Fibroblast of mammary gland (primary cell): Measurements from ENCODE around the gene SSMEM1.

Experiments
- DNase-seq: peaks from one replicate; pipeline ENCODE4 v3.0.0-alpha.2; 2010; ENCODE audit warnings: low read depth
- H3K4me3 ChIP-seq: 2 replicates; pipeline ENCODE4 v1.5.1; 2011; ENCODE audit warnings: low read depth, mild to moderate bottlenecking, low read length, moderate library complexity; ENCODE audit not compliant: control insufficient read depth
- CTCF ChIP-seq: conservative IDR thresholded peaks from 2 replicates; pipeline ENCODE4 v1.5.1; 2011; ENCODE audit warnings: low read depth, low read length, inconsistent platforms; ENCODE audit not compliant: control insufficient read depth, insufficient read depth

SSMEM1 gene, protein sequence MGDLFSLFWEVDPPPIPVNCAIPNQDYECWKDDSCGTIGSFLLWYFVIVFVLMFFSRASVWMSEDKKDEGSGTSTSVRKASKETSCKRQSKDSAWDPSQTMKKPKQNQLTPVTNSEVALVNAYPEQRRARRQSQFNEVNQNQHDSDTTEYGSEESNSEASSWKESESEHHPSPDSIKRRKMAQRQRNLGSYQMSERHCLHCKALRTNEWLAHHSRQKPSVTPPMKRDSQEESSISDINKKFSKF

GRCh38 chr7:130207642-130208041, at the start of gene SSMEM1:
Gene SSMEM1 (plus strand): TSS chr7:130207860. CDS start chr7:130207911, 51 bp downstream.
- no peak within 1 kb of the TSS for H3K4me3 ChIP-seq
- peak; percentile 85 for DNase-seq
- no peak for TF ChIP-seq CTCF

DNA sequence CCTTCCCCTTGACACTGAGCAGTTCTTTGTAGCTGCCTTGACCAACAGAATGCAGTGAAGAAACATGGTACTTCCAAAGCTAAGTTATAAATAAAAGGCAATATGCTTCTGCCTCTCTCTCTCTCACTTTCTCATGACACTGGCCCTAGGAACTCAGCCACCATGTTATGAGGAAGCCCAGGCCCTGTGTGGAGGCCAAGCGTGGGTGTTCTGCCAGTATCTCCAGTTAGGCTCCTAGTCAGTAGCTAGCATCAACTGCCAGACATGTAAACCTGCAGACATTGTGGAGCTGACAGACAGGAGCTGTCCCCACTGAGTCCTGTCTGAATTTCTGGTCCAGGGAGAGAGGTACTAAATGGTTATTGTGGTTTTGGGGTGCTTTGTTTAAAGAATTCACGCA, 47.6 kb upstream of the SSMEM1 start:
- no peak for DNase-seq
- TF ChIP-seq CTCF = no peak
- H3K4me3 ChIP-seq = no peak overlapping the region

- no peak for DNase-seq
- no peak for TF ChIP-seq CTCF
- no peak overlapping the region for H3K4me3 ChIP-seq
Measured at GRCh38 chr7:130160455-130160854, 47.2 kb upstream of the SSMEM1 start.

DNA sequence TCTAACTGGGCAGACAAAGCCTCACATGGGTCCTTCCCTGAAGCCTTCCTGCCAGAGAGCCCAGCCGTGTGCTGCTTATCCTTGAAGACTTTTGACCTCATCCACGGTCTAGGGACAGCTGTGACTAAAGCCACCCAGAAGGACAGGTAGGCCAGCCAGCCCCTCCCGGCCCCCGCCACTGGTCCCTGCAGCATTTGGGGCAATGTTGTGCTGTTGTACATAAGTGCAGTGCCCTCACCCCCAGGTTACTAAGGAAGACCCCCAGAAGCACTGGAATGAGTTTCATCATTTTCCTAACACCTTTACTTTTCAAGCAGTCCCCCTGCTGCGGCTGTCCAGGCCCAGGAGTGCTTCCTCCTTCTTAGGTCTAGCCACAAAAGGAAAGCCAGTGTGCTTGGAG, 45.5 kb upstream of the SSMEM1 start:
- DNase-seq = no peak
- TF ChIP-seq CTCF = no peak
- no peak overlapping the region for H3K4me3 ChIP-seq

- no peak for TF ChIP-seq CTCF
- DNase-seq = no peak
- H3K4me3 ChIP-seq = no peak overlapping the region
Measured at GRCh38 chr7:130174237-130174959, 33.3 kb upstream of the SSMEM1 start.

DNA sequence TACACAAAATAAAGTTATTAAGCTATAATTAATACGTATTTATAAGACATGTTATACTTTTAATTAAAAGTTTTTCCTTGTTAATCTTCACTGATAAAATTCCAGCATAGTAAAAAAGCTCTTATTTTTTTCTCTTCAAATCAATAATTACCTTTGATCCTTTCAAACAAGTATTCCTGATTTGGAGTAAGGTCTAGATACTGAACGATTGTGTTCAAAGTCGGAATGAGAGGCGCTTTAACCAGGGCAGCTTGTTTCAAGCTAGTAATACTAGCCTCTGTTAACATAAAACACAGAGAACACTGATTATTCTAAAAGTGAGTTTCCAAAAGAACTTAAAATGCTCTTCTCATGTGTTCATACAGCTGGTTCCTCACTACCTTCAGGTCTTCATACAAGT, 29.4 kb upstream of the SSMEM1 start:
- DNase-seq = no peak
- no peak for TF ChIP-seq CTCF

DNA sequence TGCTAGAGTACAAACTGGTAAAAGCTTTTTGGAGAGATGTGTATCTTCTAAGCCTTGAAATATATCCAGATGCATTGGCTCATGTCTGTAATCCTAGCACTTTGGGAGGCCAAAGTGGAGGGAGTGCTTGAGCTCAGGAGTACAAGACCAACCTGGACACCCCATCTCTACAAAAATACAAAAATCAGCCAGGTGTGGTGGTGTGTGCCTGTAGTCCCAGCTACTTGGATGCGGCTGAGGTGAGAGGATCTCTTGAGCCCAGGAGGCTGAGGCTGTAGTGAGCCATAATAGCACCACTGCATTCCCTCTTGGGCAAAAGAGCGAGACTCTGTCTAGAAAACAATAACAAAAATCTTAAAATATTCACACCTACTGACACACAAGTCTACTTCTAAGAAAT, 28.0 kb upstream of the SSMEM1 start:
- DNase-seq = no peak
- H3K4me3 ChIP-seq = no peak overlapping the region
- TF ChIP-seq CTCF = no peak

More for the DNA sequence above, 29.4 kb upstream of the SSMEM1 start:
- no peak overlapping the region for H3K4me3 ChIP-seq
